Lower lobe of right lung (tissue), 2 donors: Measurements from ENCODE around the gene CCDC149. TPM values are rescaled to one million over a fixed set of nuclear protein-coding genes. Genes with fewer than 3 reads are reported as not detected.

ENCODE experiments used
- ATAC-seq, 2 donors: fragments of 200-7000 bp; cut with Tn5 transposase; one replicate each; pipeline ENCODE4 v1.9.1; 2020 to 2022; ENCODE audit warnings: mild to moderate bottlenecking in 2 of 2, moderate library complexity in 2 of 2
- DNase-seq: peaks from one replicate; pipeline ENCODE4 v3.0.0-alpha.2; 2020
- H3K27ac ChIP-seq: fragments of 200-600 bp; one replicate; pipeline ENCODE4 v1.8.0; 2022
- H3K27me3 ChIP-seq: fragments of 200-600 bp; one replicate; pipeline ENCODE4 v1.8.0; 2022; ENCODE audit warnings: low read depth
- H3K36me3 ChIP-seq: fragments of 200-600 bp; one replicate; pipeline ENCODE4 v1.8.0; 2022; ENCODE audit warnings: mild to moderate bottlenecking
- H3K4me1 ChIP-seq: fragments of 200-600 bp; one replicate; pipeline ENCODE4 v1.8.0; 2022
- H3K4me3 ChIP-seq: fragments of 200-600 bp; one replicate; pipeline ENCODE4 v1.8.0; 2022; ENCODE audit warnings: mild to moderate bottlenecking
- H3K9me3 ChIP-seq: fragments of 200-600 bp; one replicate; pipeline ENCODE4 v1.8.0; 2022
- CTCF ChIP-seq: fragments of 200-600 bp; IDR thresholded peaks from one replicate; pipeline ENCODE4 v1.8.0; 2022; ENCODE audit warnings: antibody characterized with exemption, mild to moderate bottlenecking
- intact Hi-C: fragments of 100-400 bp; cut with DNase I; formaldehyde crosslinking; loops from one replicate; pipeline ENCODE4 v1.11.0; 2022
- total RNA-seq: library from RNA; stranded (reverse); fragmentation: NEBNext Ultra II Directional; extraction: Animal tissue kit (Norgen Biotek cat#: 25700); gene quantifications from one replicate; pipeline ENCODE4 v1.2.1, GENCODE V29; 2021
- donor health status: DM: no; HTN: yes; CAD: no; lungs with severe emphysema.

The CCDC149 gene
- total RNA-seq, 1 donor from 2014 or later = 23.8 TPM

DNA sequence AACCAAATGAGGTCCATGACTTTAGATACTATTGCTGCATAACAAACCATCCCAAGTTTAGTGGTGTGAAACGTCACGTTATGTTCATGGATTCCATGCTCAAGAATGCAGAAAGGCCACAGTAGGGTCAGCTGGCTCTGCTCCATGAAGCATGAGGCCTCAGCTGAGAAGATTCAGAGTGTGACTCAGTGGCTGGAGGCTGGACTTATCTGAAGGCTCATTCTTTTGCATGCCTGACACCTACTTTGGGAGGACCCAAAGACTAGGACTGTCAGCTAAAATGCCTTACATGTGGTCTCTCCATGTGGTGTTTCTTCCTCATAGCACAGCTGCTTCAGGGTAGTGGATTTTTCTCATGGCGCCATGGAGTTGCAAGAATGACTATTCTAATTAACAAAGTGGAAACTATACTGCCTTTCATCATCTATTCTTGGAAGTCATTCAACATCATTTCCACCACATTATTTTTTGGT, 11.5 kb upstream of the CCDC149 start:
- ATAC-seq (peak in 1 of 2 donors; percentile 60), DNase-seq (no peak)
- TF ChIP-seq CTCF = no peak

DNA sequence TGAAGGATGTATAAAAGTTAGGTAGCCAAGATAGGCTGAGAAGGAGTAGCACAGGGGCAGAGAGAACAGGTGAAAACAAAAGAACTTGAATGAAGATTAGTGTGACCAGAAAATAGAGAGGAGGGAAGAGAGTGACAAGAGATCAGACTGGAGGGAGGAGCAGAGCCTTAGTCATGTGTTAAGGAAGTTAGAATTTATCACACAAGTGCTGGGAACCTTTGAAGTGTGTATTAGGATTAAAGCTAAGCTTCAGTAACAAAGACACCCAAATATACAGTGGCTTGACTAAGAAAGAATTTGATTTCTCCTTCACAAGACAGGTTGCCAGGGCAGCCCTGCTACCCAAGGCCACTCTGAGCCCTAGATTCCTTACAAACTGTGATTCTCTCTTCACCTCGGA, 10.7 kb upstream of the CCDC149 start:
- H3K27me3 ChIP-seq = no peaks in the 10 kb centered on the region
- no peak for DNase-seq
- H3K4me3 ChIP-seq = no peak overlapping the region
- no peak for ATAC-seq
- H3K27ac ChIP-seq = no peak overlapping the region
- intact Hi-C loops = no loop called here
- H3K4me1 ChIP-seq = no peaks in the 10 kb centered on the region
- H3K36me3 ChIP-seq = no peaks in the 10 kb centered on the region
- no peak for TF ChIP-seq CTCF
- peaks cover 8% of the 10 kb centered on the region for H3K9me3 ChIP-seq

More for the DNA sequence above, 11.5 kb upstream of the CCDC149 start:
- intact Hi-C loops = no loop called here
- no peak overlapping the region for H3K27ac ChIP-seq
- peaks cover 8% of the 10 kb centered on the region for H3K9me3 ChIP-seq
- H3K4me3 ChIP-seq = no peak overlapping the region
- H3K4me1 ChIP-seq = no peaks in the 10 kb centered on the region
- no peaks in the 10 kb centered on the region for H3K36me3 ChIP-seq
- H3K27me3 ChIP-seq = no peaks in the 10 kb centered on the region

DNA sequence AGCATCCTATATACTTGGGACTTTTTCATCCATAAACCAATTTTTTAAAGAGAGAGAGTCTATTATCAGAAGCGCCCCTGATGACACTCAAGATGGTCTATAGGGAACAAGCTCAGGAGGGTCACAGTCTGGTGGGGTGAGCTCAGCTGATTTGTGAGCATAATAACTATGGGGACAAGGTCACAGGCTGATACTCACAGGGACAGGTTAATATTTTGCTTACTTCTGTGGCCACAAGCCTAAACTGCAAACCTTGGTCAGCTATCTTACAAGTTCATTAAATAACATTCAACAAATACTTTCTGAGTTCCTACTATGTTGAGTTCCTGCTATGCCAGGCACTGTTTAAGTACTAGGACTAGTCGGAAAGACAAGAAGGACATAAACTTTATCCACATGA, 10.2 kb upstream of the CCDC149 start:
- ATAC-seq = no peak
- no peak for DNase-seq
- intact Hi-C loops = no loop called here
- H3K27ac ChIP-seq = no peak overlapping the region
- no peak overlapping the region for H3K4me3 ChIP-seq
- no peaks in the 10 kb centered on the region for H3K36me3 ChIP-seq
- H3K27me3 ChIP-seq = no peaks in the 10 kb centered on the region
- no peak for TF ChIP-seq CTCF
- H3K4me1 ChIP-seq = no peaks in the 10 kb centered on the region
- H3K9me3 ChIP-seq = peaks cover 8% of the 10 kb centered on the region

DNA sequence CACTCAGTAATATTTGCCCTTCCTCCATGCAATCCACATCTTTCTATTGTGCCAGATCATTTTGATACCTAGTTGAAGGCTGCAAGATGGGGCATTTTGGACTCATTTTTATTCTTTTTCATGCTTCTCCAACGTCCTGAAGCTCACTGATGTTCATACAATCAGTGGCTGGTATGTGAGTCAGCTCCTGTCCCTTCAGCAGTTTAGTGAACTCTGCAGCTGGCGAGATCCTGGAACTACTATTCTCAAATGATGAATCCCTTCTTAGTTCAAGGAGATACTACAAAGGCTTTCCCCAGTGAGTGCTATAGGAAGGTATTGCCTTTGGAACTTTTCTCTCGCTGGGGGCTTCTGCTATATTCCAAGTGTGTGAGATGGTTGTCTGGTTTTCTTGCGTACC, 9.6 kb upstream of the CCDC149 start:
- Histone ChIP-seq H3K4me3 (no peak overlapping the region), H3K27ac (no peak overlapping the region), H3K9me3 (peaks cover 8% of the 10 kb centered on the region), H3K36me3 (no peaks in the 10 kb centered on the region), H3K4me1 (no peaks in the 10 kb centered on the region), H3K27me3 (no peaks in the 10 kb centered on the region)
- ATAC-seq (no peak), DNase-seq (no peak)
- TF ChIP-seq CTCF = no peak
- intact Hi-C loops = no loop called here

- Histone ChIP-seq H3K27me3 (no peaks in the 10 kb centered on the region), H3K4me3 (no peak overlapping the region), H3K27ac (no peak overlapping the region), H3K4me1 (no peaks in the 10 kb centered on the region), H3K36me3 (no peaks in the 10 kb centered on the region), H3K9me3 (peaks cover 8% of the 10 kb centered on the region)
- intact Hi-C loops = no loop called here
- TF ChIP-seq CTCF = no peak
- ATAC-seq (no peak), DNase-seq (no peak)
Observed at GRCh38 chr4:24921491-24921890, 8.6 kb upstream of the CCDC149 start.

DNA sequence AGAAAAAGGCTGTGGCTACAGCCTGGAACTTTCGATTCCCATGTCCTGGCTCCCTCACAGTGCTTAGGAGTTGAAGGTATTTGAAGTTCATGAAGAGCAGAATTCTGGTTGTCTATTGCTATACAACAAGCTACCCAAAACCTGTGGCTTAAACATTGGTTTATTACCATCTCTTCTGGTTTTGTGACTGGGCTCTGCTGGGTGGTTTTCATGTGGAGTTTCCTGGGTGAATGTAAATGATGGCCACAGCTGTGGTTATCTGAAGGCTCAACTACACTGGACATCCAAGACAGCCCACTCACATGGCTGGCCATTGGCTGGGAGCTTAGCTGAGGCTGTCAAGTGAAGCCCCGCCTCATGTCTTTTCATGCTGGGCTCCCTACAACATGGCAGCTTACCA, 7.2 kb upstream of the CCDC149 start:
- ATAC-seq = no peak
- TF ChIP-seq CTCF = no peak

More for the DNA sequence above, 7.2 kb upstream of the CCDC149 start:
- no peak overlapping the region for H3K27ac ChIP-seq
- peaks cover 8% of the 10 kb centered on the region for H3K9me3 ChIP-seq
- no peak for DNase-seq
- no peaks in the 10 kb centered on the region for H3K4me1 ChIP-seq
- intact Hi-C loops = no loop called here
- H3K4me3 ChIP-seq = no peak overlapping the region
- H3K36me3 ChIP-seq = no peaks in the 10 kb centered on the region
- H3K27me3 ChIP-seq = no peaks in the 10 kb centered on the region
